K562 (cell line): ENCODE data around the gene PIP4K2C. TPM values are rescaled to one million over a fixed set of nuclear protein-coding genes. Genes with fewer than 3 reads are reported as not detected.
"Not testable (repeated sequence)": the region's sequence is repeated elsewhere in the genome, so short reads cannot be mapped to it uniquely, and the experiment has no call there.

Experiments used
- ATAC-seq: fragments of 200-7000 bp; cut with Tn5 transposase; 3 replicates; pipeline ENCODE4 v1.9.1; 2020; ENCODE audit warnings: moderate library complexity
- BruUV-seq: library from RNA; stranded (reverse); fragments of 400-500 nt; replicated peaks from 2 replicates; lab custom pipeline; 2021; lab: Mats Ljungman, UMichigan
- CTCF ChIA-PET: fragments of 300-600 bp; formaldehyde crosslinking; extraction: SDS; loops from one replicate; lab custom pipeline; 2021; ENCODE audit warnings: low intra/inter-chr PET ratio; lab: Yijun Ruan, JAX
- POLR2A ChIA-PET: fragments of 300-600, 350-650 bp; sonication (Branson Sonifier 250); formaldehyde crosslinking; extraction: SDS; loops from one replicate; lab custom pipeline; 2021; ENCODE audit warnings: antibody characterized with exemption, inconsistent platforms; lab: Yijun Ruan, JAX
- DNase-seq, 4 experiments: peaks; one replicate each; pipeline versions ENCODE4 v3.0.0 to v3.0.0-alpha.2; 2011 to 2018; ENCODE audit warnings: low spot score in 3 of 4, mixed read lengths in 3 of 4; ENCODE audit errors: extremely low read depth in 1 of 4
- FAIRE-seq: peaks from 2 replicates; lab custom pipeline; 2011; peaks lifted over from hg19 to GRCh38; lab: Jason Lieb, UNC
- H2AFZ ChIP-seq: 2 replicates; pipeline ENCODE4 v1.6.0; 2011; ENCODE audit warnings: low read depth, low read length, control low read depth, inconsistent platforms
- H3K27ac ChIP-seq: fragments of 200-600 bp; 3 replicates; pipeline ENCODE4 v1.8.0; 2011; ENCODE audit warnings: low read depth, mild to moderate bottlenecking, control low read depth, inconsistent platforms, low read length, moderate library complexity, mixed read lengths; ENCODE audit errors: extremely low read depth
- H3K27me3 ChIP-seq, 2 experiments: fragments of 300-600 bp in 1 of 2; 2 replicates in 1 of 2; 3 replicates in 1 of 2; pipeline versions ENCODE4 v1.6.0 to v1.8.0; 2011; ENCODE audit warnings: inconsistent platforms in 2 of 2, low read length in 2 of 2, mild to moderate bottlenecking in 1 of 2, mixed read lengths in 1 of 2, moderate library complexity in 1 of 2; ENCODE audit not compliant: control insufficient read depth in 2 of 2, insufficient read depth in 2 of 2
- H3K36me3 ChIP-seq: fragments of 300-600 bp; 3 replicates; pipeline ENCODE4 v1.8.0; 2011; ENCODE audit warnings: mild to moderate bottlenecking, low read length, inconsistent platforms; ENCODE audit not compliant: control insufficient read depth, insufficient read depth
- H3K4me1 ChIP-seq, 2 experiments: fragments of 200-600 bp in 1 of 2; replicated peaks in 1 of 2; 2 replicates in 1 of 2; 3 replicates in 1 of 2; pipeline versions ENCODE4 v1.5.1 to v1.8.0; 2011; ENCODE audit warnings: inconsistent platforms in 2 of 2, low read length in 2 of 2, mild to moderate bottlenecking in 1 of 2, mixed read lengths in 1 of 2, moderate library complexity in 1 of 2; ENCODE audit not compliant: control insufficient read depth in 2 of 2, insufficient read depth in 2 of 2
- H3K4me2 ChIP-seq: 2 replicates; pipeline ENCODE4 v1.6.1; 2011; ENCODE audit warnings: low read length, control low read depth, inconsistent platforms, mixed read lengths; ENCODE audit not compliant: insufficient read depth
- H3K4me3 ChIP-seq: fragments of 200-600 bp; sonication (generic), shearing (Covaris generic); 2 replicates; pipeline ENCODE4 v1.5.1; 2016; ENCODE audit warnings: control low read depth, inconsistent platforms
- H3K79me2 ChIP-seq: fragments of 200-600 bp; 3 replicates; pipeline ENCODE4 v1.8.0; 2011; ENCODE audit warnings: low read length, inconsistent platforms; ENCODE audit not compliant: control insufficient read depth, insufficient read depth
- H3K9ac ChIP-seq, 2 experiments: 2 replicates each; pipeline versions ENCODE4 v1.6.0 to v1.6.1; 2011; ENCODE audit warnings: low read depth in 2 of 2, low read length in 2 of 2, control low read depth in 1 of 2, inconsistent platforms in 1 of 2, mild to moderate bottlenecking in 1 of 2, mixed read lengths in 1 of 2; ENCODE audit not compliant: insufficient read depth in 1 of 2
- H3K9me1 ChIP-seq: one replicate; pipeline ENCODE4 v1.6.0; 2011; ENCODE audit warnings: inconsistent platforms, mild to moderate bottlenecking, low read length, moderate library complexity; ENCODE audit not compliant: control insufficient read depth, insufficient read depth
- H3K9me3 ChIP-seq: replicated peaks from 2 replicates; pipeline ENCODE4 v1.5.1; 2011; ENCODE audit warnings: low read depth, low read length, inconsistent platforms; ENCODE audit not compliant: control insufficient read depth, insufficient read depth
- H4K20me1 ChIP-seq: replicated peaks from 2 replicates; pipeline ENCODE4 v1.6.1; 2011; ENCODE audit warnings: low read length, inconsistent platforms, mixed read lengths; ENCODE audit not compliant: control insufficient read depth, insufficient read depth
- BCL6 ChIP-seq: fragments of 250-450 bp; sonication (Bioruptor Pico); IDR thresholded peaks from 2 replicates; pipeline ENCODE4 v1.4.0; 2020
- BHLHE40 ChIP-seq: IDR thresholded peaks from 2 replicates; pipeline ENCODE4 v1.6.1; 2011; ENCODE audit warnings: low read length, improper control_type of control experiment
- ETV6 ChIP-seq, 3 experiments: fragments of 150-350 bp in 1 of 3; sonication (generic) in 1 of 3; formaldehyde crosslinking in 1 of 3; IDR thresholded peaks; 2 replicates each; pipeline versions ENCODE4 v1.6.1 to v1.8.0; 2014 to 2022; ENCODE audit warnings: borderline replicate concordance in 2 of 3, low read depth in 2 of 3, antibody characterized with exemption in 1 of 3, low read length in 1 of 3, mild to moderate bottlenecking in 1 of 3, missing genetic modification reagents in 1 of 3
- NONO ChIP-seq, 2 experiments: fragments of 200-400 bp in 1 of 2; fragments of 450-650 bp in 1 of 2; formaldehyde crosslinking in 1 of 2; IDR thresholded peaks; 2 replicates each; pipeline ENCODE4 v1.6.1; 2017; ENCODE audit warnings: low read depth in 2 of 2, mild to moderate bottlenecking in 2 of 2, moderate library complexity in 2 of 2, low read length in 1 of 2
- WGBS: fragments of 100-300 bp; shearing (Covaris generic); methylation state at CpG from one replicate; pipeline ENCODE4 v1.1.6; 2016; ENCODE audit warnings: low coverage, mixed read lengths; ENCODE audit not compliant: insufficient coverage; ENCODE audit errors: missing lambda C conversion rate; 5-methylcytosine and 5-hydroxymethylcytosine counted together
- in situ Hi-C: fragments of 300-500 bp; cut with MboI; formaldehyde crosslinking; loops from 4 replicates; pipeline ENCODE4 v1.15.0; 2018; ENCODE audit warnings: inconsistent platforms, mixed read lengths
- intact Hi-C: fragments of 100-400 bp; cut with micrococcal nuclease; formaldehyde crosslinking; loops from 2 replicates; pipeline ENCODE4 v1.14.2; 2022
- polyA plus RNA-seq, 8 experiments: library from polyadenylated mRNA; depleted of rRNA in 4 of 8; stranded (reverse) in 5 of 8; unstranded in 3 of 8; fragments of >200 nt; fragmentation: Nextera tagmentation in 2 of 8; fragmentation: Illumina TruSeq in 1 of 8; extraction: Ambion mirVana in 2 of 8; extraction: Trizol in 1 of 8; gene quantifications; 2 replicates each; pipeline versions ENCODE4 v1.2.1 to v1.2.3, GENCODE V29; 2011 to 2014; ENCODE audit warnings: inconsistent platforms in 1 of 8, missing spikeins in 1 of 8
- total RNA-seq, 7 experiments: library from RNA; depleted of rRNA in 6 of 7; stranded (reverse); fragments of >200 nt in 6 of 7; fragmentation: Illumina TruSeq in 2 of 7; extraction: Trizol in 2 of 7; gene quantifications; 2 replicates each; pipeline versions ENCODE4 v1.2.1 to v1.2.3, GENCODE V29; 2011 to 2021; ENCODE audit warnings: low replicate concordance in 1 of 7
- TF ChIP-seq, protein P1 (sequence below): sonication (generic); formaldehyde crosslinking; IDR thresholded peaks from 2 replicates; pipeline ENCODE4 v1.8.1; 2023; ENCODE audit warnings: mild to moderate bottlenecking, missing genetic modification reagents, moderate library complexity

PIP4K2C gene
- total and polyA plus RNA-seq, 9 of the 15 experiments (the other 6 are each of a cell fraction or from before 2014, with no cell fraction given): 9.0 to 41.4 (median 18.3) TPM

DNA sequence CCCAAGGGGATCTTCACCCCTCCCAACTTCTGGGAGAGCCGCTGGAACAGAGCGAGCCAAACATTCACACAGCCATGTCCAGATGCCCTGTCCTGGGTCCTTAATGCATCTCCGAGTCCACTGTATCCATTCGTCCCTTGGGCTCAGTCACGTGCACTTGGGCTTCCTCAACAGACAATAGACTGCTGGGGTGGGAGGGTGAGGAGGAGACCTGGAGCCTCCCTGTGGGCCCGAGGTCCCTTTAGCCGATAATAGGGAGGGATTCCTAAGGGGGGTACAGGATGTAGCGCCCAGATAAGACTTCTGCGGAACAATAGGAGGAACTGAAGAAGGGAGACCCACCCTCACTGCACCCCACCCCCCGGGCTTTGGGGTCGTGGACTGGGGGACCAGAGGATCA, 26.9 kb downstream of the PIP4K2C start:
- Histone ChIP-seq H3K4me2 (no peak overlapping the region), H4K20me1 (no peaks in the 10 kb centered on the region), H3K9me1 (peaks cover 4% of the 10 kb centered on the region), H3K79me2 (no peaks in the 10 kb centered on the region), H3K4me3 (no peak overlapping the region), H3K27ac (no peak overlapping the region), H3K9me3 (no peaks in the 10 kb centered on the region), H3K27me3 (no peaks in the 10 kb centered on the region), H3K4me1 (peaks cover 45 to 56% of the 10 kb centered on the region in 2 experiments), H3K9ac (no peak overlapping the region), H2AFZ (no peak overlapping the region), H3K36me3 (peaks cover 16% of the 10 kb centered on the region; the same call in 2 of the 3 replicates)
- ATAC-seq: no peak
- no TSS peak for BruUV-seq
- FAIRE-seq: no peak
- no peak for TF ChIP-seq NONO (IDR thresholded peaks at IDR 0.05; ENCODE audit: low read depth in 2 of 2, low read length in 1 of 2)
- no peak for TF ChIP-seq ETV6 (IDR thresholded peaks at IDR 0.05; ENCODE audit: borderline replicate concordance in 1 of 2, low read depth in 2 of 2, low read length in 1 of 2)
- TF ChIP-seq ETV6 (CRISPR knock-in tag; IDR thresholded peaks at IDR 0.05; ENCODE audit: borderline replicate concordance): no peak
- TF ChIP-seq, protein P1, sequence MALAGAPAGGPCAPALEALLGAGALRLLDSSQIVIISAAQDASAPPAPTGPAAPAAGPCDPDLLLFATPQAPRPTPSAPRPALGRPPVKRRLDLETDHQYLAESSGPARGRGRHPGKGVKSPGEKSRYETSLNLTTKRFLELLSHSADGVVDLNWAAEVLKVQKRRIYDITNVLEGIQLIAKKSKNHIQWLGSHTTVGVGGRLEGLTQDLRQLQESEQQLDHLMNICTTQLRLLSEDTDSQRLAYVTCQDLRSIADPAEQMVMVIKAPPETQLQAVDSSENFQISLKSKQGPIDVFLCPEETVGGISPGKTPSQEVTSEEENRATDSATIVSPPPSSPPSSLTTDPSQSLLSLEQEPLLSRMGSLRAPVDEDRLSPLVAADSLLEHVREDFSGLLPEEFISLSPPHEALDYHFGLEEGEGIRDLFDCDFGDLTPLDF (CRISPR knock-in tag): no peak
- peak; percentile 52 for TF ChIP-seq BHLHE40
- no peak for TF ChIP-seq BCL6 (CRISPR knock-in tag)
- in situ Hi-C loops (no loop called here), intact Hi-C loops (no loop called here)
- CTCF ChIA-PET: no interaction called here
- no peak for DNase-seq
- POLR2A ChIA-PET: no interaction called here
- WGBS: 46% methylated on average over 9 of the region's 11 CpGs

DNA sequence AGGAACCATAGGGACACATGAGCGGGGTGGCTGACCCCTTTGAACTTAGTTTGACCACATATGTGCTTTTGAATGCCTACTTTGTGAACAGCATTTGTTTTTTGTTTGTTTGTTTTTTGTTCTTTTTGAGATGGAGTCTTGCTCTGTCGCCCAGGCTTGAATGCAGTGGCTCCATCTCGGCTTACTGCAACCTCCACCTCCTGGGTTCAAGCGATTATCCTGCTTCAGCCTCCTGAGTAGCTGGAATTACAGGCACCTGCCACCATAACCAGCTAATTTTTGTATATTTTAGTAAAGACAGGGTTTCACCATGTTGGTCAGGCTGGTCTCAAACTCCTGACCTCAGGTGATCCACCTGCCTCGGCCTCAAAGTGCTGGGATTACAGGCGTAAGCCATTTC, 27.4 kb downstream of the PIP4K2C start:
- not testable (repeated sequence) for BruUV-seq, ATAC-seq

More for the DNA sequence above, 27.4 kb downstream of the PIP4K2C start:
- H3K79me2 ChIP-seq, POLR2A ChIA-PET, CTCF ChIA-PET, H3K27ac ChIP-seq, H2AFZ ChIP-seq, H3K27me3 ChIP-seq, H3K4me3 ChIP-seq, DNase-seq, H3K9me1 ChIP-seq, H3K9me3 ChIP-seq, FAIRE-seq, H3K9ac ChIP-seq, H3K4me2 ChIP-seq, intact Hi-C loops, H4K20me1 ChIP-seq, in situ Hi-C loops: not testable (repeated sequence)
- WGBS: 65% methylated on average over 6 of the region's 6 CpGs
- H3K36me3 ChIP-seq: peaks cover 16% of the 10 kb centered on the region; the same call in 2 of the 3 replicates
- H3K4me1 ChIP-seq: peaks cover 42 to 52% of the 10 kb centered on the region in 2 experiments
